ENCODE results near the gene VASH2. TPM values are rescaled to one million over a fixed set of nuclear protein-coding genes. Genes with fewer than 3 reads are reported as not detected.
"Not testable (repeated sequence)": the region's sequence is repeated elsewhere in the genome, so short reads cannot be mapped to it uniquely, and the experiment has no call there.

Gene VASH2
- 0.44 and 0.79 TPM in 2 replicates for total RNA-seq (2014; rRNA removed; shearing (Covaris generic))

GRCh38 chr1:212950243-212951125, at the start of gene VASH2:
VASH2 (plus strand) TSS chr1:212950541; CDS start chr1:212951543, 1,002 bp downstream.
- DNase-seq (ENCODE audit: low read depth): peak; percentile 88

GRCh38 chr1:212901290-212901689, 49.1 kb upstream of the VASH2 start:
- no peak for DNase-seq (ENCODE audit: low read depth)

- DNase-seq (ENCODE audit: low read depth): no peak
Observed at GRCh38 chr1:212902054-212902453, 48.3 kb upstream of the VASH2 start.

GRCh38 chr1:212903664-212904063, 46.7 kb upstream of the VASH2 start:
- no peak for DNase-seq (ENCODE audit: low read depth)

GRCh38 chr1:212908071-212908470, 42.3 kb upstream of the VASH2 start:
- DNase-seq (ENCODE audit: low read depth): not testable (repeated sequence)

- DNase-seq (ENCODE audit: low read depth): no peak
Observed at GRCh38 chr1:212908971-212909370, 41.4 kb upstream of the VASH2 start.

- DNase-seq (ENCODE audit: low read depth): no peak
Observed at GRCh38 chr1:212909652-212910063, 40.7 kb upstream of the VASH2 start.

GRCh38 chr1:212910213-212910612, 40.1 kb upstream of the VASH2 start:
- not testable (repeated sequence) for DNase-seq (ENCODE audit: low read depth)

- not testable (repeated sequence) for DNase-seq (ENCODE audit: low read depth)
Observed at GRCh38 chr1:212913638-212914037, 36.7 kb upstream of the VASH2 start.

- not testable (repeated sequence) for DNase-seq (ENCODE audit: low read depth)
Observed at GRCh38 chr1:212914110-212914509, 36.2 kb upstream of the VASH2 start.

- no peak for DNase-seq (ENCODE audit: low read depth)
Observed at GRCh38 chr1:212914789-212915188, 35.6 kb upstream of the VASH2 start.

GRCh38 chr1:212915245-212916091, 34.9 kb upstream of the VASH2 start:
- DNase-seq (ENCODE audit: low read depth): peak; percentile 18

GRCh38 chr1:212916481-212917133, 33.7 kb upstream of the VASH2 start:
- DNase-seq (ENCODE audit: low read depth): peak; percentile 35

- DNase-seq (ENCODE audit: low read depth): no peak
Observed at GRCh38 chr1:212917134-212917485, 33.2 kb upstream of the VASH2 start.

- no peak for DNase-seq (ENCODE audit: low read depth)
Observed at GRCh38 chr1:212917858-212918257, 32.5 kb upstream of the VASH2 start.

- DNase-seq (ENCODE audit: low read depth): no peak
Observed at GRCh38 chr1:212918824-212919223, 31.5 kb upstream of the VASH2 start.

GRCh38 chr1:212920246-212920645, 30.1 kb upstream of the VASH2 start:
- no peak for DNase-seq (ENCODE audit: low read depth)

- no peak for DNase-seq (ENCODE audit: low read depth)
Observed at GRCh38 chr1:212920896-212921295, 29.4 kb upstream of the VASH2 start.

- DNase-seq (ENCODE audit: low read depth): no peak
Observed at GRCh38 chr1:212922016-212922415, 28.3 kb upstream of the VASH2 start.

GRCh38 chr1:212926372-212926771, 24.0 kb upstream of the VASH2 start:
- DNase-seq (ENCODE audit: low read depth): no peak

GRCh38 chr1:212928323-212929291, 21.7 kb upstream of the VASH2 start:
- peak; percentile 46 for DNase-seq (ENCODE audit: low read depth)
